ENCODE data around the gene ANKRD63. TPM values are rescaled to one million over a fixed set of nuclear protein-coding genes. Genes with fewer than 3 reads are reported as not detected.

Gene ANKRD63
- total and polyA plus RNA-seq, 2 of the 8 experiments (the other 6 are each of a cell fraction or from before 2014, with no cell fraction given), result 0.18 to 0.26 TPM

DNA sequence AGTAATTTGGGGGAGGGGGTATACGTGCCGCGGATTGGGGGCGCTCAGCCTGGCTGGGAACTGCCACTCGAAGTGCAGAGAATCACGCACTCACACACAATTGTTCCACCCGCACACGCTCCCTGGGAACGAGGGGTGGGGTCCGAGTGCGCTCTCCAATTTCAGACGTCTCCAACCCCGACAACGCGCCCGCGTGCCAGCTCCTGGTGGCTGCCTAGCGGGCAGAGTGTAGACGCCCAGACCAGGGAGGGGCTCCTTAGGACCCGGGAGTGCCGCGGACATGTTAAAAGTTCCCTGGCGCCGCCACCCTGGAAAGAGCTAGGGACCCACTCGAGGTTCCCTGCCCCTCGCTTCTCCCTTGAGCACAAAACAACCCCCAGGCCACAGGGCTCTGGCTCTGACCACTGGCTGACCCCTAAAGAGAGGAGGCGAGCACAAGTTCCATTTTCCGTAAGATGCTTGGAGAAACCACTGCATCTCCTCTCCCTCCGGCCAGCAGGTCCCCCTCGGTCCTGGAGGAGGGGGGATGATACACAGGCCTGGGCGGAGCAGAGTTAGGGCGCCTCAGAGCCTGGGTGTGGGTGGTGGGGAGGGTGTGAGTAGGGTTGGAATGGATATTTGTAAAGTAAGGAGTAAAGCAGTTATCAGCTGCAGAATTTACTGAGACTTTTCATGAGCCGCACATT is 894 bp upstream of the ANKRD63 start (continued):
- TF ChIP-seq, protein P1, sequence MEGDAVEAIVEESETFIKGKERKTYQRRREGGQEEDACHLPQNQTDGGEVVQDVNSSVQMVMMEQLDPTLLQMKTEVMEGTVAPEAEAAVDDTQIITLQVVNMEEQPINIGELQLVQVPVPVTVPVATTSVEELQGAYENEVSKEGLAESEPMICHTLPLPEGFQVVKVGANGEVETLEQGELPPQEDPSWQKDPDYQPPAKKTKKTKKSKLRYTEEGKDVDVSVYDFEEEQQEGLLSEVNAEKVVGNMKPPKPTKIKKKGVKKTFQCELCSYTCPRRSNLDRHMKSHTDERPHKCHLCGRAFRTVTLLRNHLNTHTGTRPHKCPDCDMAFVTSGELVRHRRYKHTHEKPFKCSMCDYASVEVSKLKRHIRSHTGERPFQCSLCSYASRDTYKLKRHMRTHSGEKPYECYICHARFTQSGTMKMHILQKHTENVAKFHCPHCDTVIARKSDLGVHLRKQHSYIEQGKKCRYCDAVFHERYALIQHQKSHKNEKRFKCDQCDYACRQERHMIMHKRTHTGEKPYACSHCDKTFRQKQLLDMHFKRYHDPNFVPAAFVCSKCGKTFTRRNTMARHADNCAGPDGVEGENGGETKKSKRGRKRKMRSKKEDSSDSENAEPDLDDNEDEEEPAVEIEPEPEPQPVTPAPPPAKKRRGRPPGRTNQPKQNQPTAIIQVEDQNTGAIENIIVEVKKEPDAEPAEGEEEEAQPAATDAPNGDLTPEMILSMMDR (IDR thresholded peaks at IDR 0.05; ENCODE audit: control extremely low read depth in 1 of 3, insufficient read depth in 1 of 3, low read depth in 1 of 3, low read length in 3 of 3), result no peak
- TF ChIP-seq RNF2 (IDR thresholded peaks at IDR 0.05; ENCODE audit: borderline replicate concordance, low read depth, low read length, missing control alignments, poor library complexity, severe bottlenecking) (no peak), HDAC2 (IDR thresholded peaks at IDR 0.05; ENCODE audit: borderline replicate concordance in 1 of 2, low read depth in 2 of 2, low read length in 2 of 2) (no peak), RXRA (IDR thresholded peaks at IDR 0.05; ENCODE audit: insufficient read depth, low read depth, low read length) (no peak), MAX (IDR thresholded peaks at IDR 0.05) (peak; percentile 60; the same call in 1 of the 2 replicates), RAD21 (IDR thresholded peaks at IDR 0.05 in 1 of 2, conservative IDR thresholded peaks at IDR 0.05 in 1 of 2; ENCODE audit: low read depth in 2 of 2, low read length in 2 of 2) (no peak), EP300 (IDR thresholded peaks at IDR 0.05; ENCODE audit: borderline replicate concordance in 1 of 2, low read depth in 2 of 2, low read length in 2 of 2) (no peak), RBBP5 (IDR thresholded peaks at IDR 0.05; ENCODE audit: borderline replicate concordance, low read depth, low read length) (no peak), SIN3A (conservative IDR thresholded peaks at IDR 0.05 in 1 of 2, IDR thresholded peaks at IDR 0.05 in 1 of 2; ENCODE audit: low read depth in 1 of 2, low read length in 2 of 2) (no peak), KDM1A (IDR thresholded peaks at IDR 0.05; ENCODE audit: borderline replicate concordance, low read length) (no peak), SUZ12 (IDR thresholded peaks at IDR 0.05; ENCODE audit: low read length) (peak; percentile 68; the same call in 1 of the 2 replicates), EZH2 (IDR thresholded peaks at IDR 0.05; ENCODE audit: low read depth, low read length, severe bottlenecking) (peak; percentile 43), PHF8 (conservative IDR thresholded peaks at IDR 0.05; ENCODE audit: low read depth, low read length) (no peak)

Data from H1 (cell line).